ENCODE results near the gene UGT1A3.

UGT1A3 gene

GRCh38 chr2:233791151-233791882 is 62.5 kb downstream of the UGT1A3 start:
- TF ChIP-seq TAF1 (IDR thresholded peaks at IDR 0.05; ENCODE audit: borderline replicate concordance, insufficient read depth, low read length) (no peak), FOXP2 (optimal IDR thresholded peaks at IDR 0.05; ENCODE audit: borderline replicate concordance, extremely low read depth, extremely low read length, insufficient read depth) (no peak), REST (IDR thresholded peaks at IDR 0.05; ENCODE audit: insufficient read depth in 1 of 2, low read depth in 2 of 2, low read length in 2 of 2) (no peak), SIN3A (IDR thresholded peaks at IDR 0.05; ENCODE audit: borderline replicate concordance, insufficient read depth, low read length) (no peak), POLR2AphosphoS5 (IDR thresholded peaks at IDR 0.05; ENCODE audit: low read depth, low read length) (no peak)

- TF ChIP-seq REST (IDR thresholded peaks at IDR 0.05; ENCODE audit: insufficient read depth in 1 of 2, low read depth in 2 of 2, low read length in 2 of 2) (no peak), POLR2AphosphoS5 (IDR thresholded peaks at IDR 0.05; ENCODE audit: low read depth, low read length) (no peak), TAF1 (IDR thresholded peaks at IDR 0.05; ENCODE audit: borderline replicate concordance, insufficient read depth, low read length) (no peak), FOXP2 (optimal IDR thresholded peaks at IDR 0.05; ENCODE audit: borderline replicate concordance, extremely low read depth, extremely low read length, insufficient read depth) (no peak), SIN3A (IDR thresholded peaks at IDR 0.05; ENCODE audit: borderline replicate concordance, insufficient read depth, low read length) (no peak)
Measured at GRCh38 chr2:233791883-233792329, 63.1 kb downstream of the UGT1A3 start.

GRCh38 chr2:233792720-233793119 is 63.9 kb downstream of the UGT1A3 start:
- TF ChIP-seq TAF1 (IDR thresholded peaks at IDR 0.05; ENCODE audit: borderline replicate concordance, insufficient read depth, low read length) (no peak), FOXP2 (optimal IDR thresholded peaks at IDR 0.05; ENCODE audit: borderline replicate concordance, extremely low read depth, extremely low read length, insufficient read depth) (no peak), SIN3A (IDR thresholded peaks at IDR 0.05; ENCODE audit: borderline replicate concordance, insufficient read depth, low read length) (no peak), REST (IDR thresholded peaks at IDR 0.05; ENCODE audit: insufficient read depth in 1 of 2, low read depth in 2 of 2, low read length in 2 of 2) (no peak), POLR2AphosphoS5 (IDR thresholded peaks at IDR 0.05; ENCODE audit: low read depth, low read length) (no peak)

- TF ChIP-seq FOXP2 (optimal IDR thresholded peaks at IDR 0.05; ENCODE audit: borderline replicate concordance, extremely low read depth, extremely low read length, insufficient read depth) (no peak), POLR2AphosphoS5 (IDR thresholded peaks at IDR 0.05; ENCODE audit: low read depth, low read length) (no peak), TAF1 (IDR thresholded peaks at IDR 0.05; ENCODE audit: borderline replicate concordance, insufficient read depth, low read length) (no peak), REST (IDR thresholded peaks at IDR 0.05; ENCODE audit: insufficient read depth in 1 of 2, low read depth in 2 of 2, low read length in 2 of 2) (no peak), SIN3A (IDR thresholded peaks at IDR 0.05; ENCODE audit: borderline replicate concordance, insufficient read depth, low read length) (no peak)
Measured at GRCh38 chr2:233793465-233794127, 64.8 kb downstream of the UGT1A3 start.
